HG02610 (cell line): ENCODE data around the gene ZBED6.

Experiments used
- ATAC-seq: cut with Tn5 transposase; IDR thresholded peaks from one replicate; pipeline ENCODE4 v1.9.1; 2021; ENCODE audit warnings: mild to moderate bottlenecking, moderate library complexity; ENCODE audit not compliant: unreplicated experiment

The ZBED6 gene

DNA sequence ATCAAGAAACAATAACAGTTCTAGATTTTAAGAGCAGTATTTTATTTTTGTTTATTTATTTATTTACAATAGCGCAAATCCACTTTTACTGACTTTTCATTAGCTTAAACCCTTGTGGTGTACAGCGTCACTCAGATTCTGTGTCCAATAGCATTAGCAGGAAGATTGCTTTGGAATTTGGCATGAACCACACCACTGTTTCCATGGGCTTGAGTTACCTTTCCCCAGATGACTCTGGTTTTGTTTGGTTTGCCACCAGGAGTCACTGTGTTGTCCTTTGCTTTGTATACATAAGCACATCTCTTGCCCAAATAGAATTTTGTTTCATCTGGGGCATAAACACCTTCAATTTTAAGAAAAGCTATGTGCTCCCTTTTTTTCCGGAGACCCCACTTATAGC is 40.1 kb downstream of the ZBED6 start:
- no peak for ATAC-seq

DNA sequence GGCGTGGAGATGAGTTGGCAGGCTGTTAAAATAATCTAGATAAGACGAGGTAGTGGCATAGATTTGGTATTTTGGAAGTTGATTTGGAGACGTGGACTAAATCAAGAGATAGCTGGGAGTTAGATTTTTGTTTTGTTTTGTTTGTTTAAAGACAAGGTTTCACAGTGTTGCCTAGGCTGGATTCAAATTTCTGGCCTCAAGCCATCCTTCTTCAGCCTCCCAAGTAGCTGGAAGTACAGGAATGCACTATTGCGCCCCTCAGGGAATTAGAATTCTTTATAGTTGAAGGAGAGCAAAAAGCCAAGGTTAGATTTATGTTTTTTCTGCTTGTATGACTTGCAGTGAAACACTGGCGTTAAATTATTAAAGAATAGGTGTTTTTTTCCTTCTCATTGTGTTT is 43.7 kb downstream of the ZBED6 start:
- ATAC-seq = no peak

DNA sequence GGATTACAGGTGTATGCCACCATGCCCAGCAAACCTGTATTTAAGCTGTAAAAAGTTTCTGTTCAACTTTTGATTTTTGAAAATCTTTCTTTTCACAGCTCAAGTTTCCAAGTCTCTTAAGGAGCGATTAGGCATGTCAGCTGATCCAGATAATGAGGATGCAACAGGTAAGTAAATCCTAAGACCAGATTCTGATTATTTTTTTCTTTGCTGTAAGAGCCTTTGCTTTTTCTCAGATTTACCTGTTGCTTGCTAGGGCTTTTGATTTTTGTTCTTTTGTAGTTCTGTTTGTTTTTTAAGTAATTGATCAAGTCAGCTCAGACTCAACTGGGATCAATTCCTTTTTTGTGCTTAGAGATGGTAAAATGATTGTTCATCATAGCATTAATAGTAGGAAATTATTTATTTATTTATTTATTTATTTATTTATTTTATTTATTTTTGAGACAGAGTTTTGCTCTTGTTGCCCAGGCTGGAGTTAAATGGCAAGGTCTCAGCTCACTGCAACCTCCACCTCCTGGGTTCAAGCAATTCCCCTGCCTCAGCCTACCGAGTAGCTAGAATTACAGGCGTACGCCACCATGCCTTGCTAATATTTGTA is 44.9 kb downstream of the ZBED6 start:
- no peak for ATAC-seq

DNA sequence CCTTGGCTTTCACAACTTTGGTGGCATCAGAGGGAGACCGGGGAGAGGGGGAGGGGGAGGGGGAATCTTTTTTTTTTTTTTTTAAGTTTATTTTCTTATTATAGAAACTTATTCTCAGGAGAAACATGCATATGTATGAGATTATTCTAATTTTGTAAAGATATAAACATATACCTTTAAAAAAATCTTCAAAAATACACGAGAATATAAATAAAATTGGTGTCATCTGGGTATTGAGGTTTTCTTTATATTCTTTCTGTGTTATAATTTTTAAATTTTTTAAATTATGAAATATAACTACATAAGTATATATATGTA is 47.1 kb downstream of the ZBED6 start:
- no peak for ATAC-seq

DNA sequence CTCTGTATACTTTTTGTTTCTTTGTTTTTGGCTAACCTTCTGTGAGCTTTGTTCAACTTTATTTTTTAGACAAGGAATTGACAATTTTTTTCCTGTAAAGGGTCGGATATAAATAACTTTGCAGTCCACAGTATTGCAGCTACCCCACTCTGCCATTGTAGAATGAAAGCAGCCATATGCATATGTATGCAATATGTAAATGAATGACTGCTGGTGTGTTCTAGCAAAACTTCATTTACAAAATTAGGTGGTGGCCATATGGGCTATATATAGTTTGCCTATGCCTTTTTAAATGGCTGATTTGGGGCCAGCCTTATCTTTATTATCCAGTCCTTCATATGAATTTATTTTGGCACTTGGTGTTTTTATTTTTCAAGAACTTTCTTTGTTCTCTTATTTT is 48.0 kb downstream of the ZBED6 start:
- ATAC-seq = no peak
